Testis (tissue), 2 donors: ENCODE measurements around the gene BNIP2.

Source experiments
- CTCF ChIP-seq, 3 experiments: fragments of 450-650 bp in 2 of 3; fragments of 200-600 bp in 1 of 3; sonication (generic) in 1 of 3; IDR thresholded peaks; one replicate each; pipeline ENCODE4 v1.5.1; 2016 to 2019; ENCODE audit warnings: antibody characterized with exemption in 3 of 3, mild to moderate bottlenecking in 2 of 3, moderate library complexity in 1 of 3
- POLR2A ChIP-seq: fragments of 450-650 bp; IDR thresholded peaks from one replicate; pipeline ENCODE4 v1.6.1; 2017; ENCODE audit warnings: antibody characterized with exemption, mild to moderate bottlenecking, moderate library complexity

GRCh38 chr15:59654046-59654445, 35.1 kb downstream of the BNIP2 start:
- TF ChIP-seq POLR2A: no peak
- TF ChIP-seq CTCF (IDR thresholded peaks at IDR 0.05): no peak
